ENCODE data around the gene PROM2. TPM values are rescaled to one million over a fixed set of nuclear protein-coding genes. Genes with fewer than 3 reads are reported as not detected.
A peak's percentile ranks its signal among the peaks of the same experiment; 100 is the strongest.

PROM2 gene
- total RNA-seq, 2 experiments from 2014 or later, result 0.60 to 0.73 TPM

- no peaks in the 10 kb centered on the region for H3K36me3 ChIP-seq (ENCODE audit: insufficient read depth, low read length)
- no peak for TF ChIP-seq CTCF (IDR thresholded peaks at IDR 0.05)
Measured at GRCh38 chr2:95271381-95271971, 2.8 kb upstream of the PROM2 start.

GRCh38 chr2:95272299-95272751 is 1.9 kb upstream of the PROM2 start:
- Mint-ChIP-seq H3K4me3 (no peak overlapping the region), H3K4me1 (ENCODE audit: low read depth) (no peaks in the 10 kb centered on the region), H3K36me3 (ENCODE audit: low read depth) (no peaks in the 10 kb centered on the region), H3K27ac (no peak overlapping the region), H3K9me3 (no peaks in the 10 kb centered on the region), H3K27me3 (no peaks in the 10 kb centered on the region)
- ChIA-PET POLR2A (no interaction called here), CTCF (no interaction called here)
- Histone ChIP-seq H3K4me1 (ENCODE audit: insufficient read depth, low read length) (no peaks in the 10 kb centered on the region), H3K27ac (ENCODE audit: low read depth in 1 of 2, low read length in 2 of 2) (no peak overlapping the region), H3K9me3 (ENCODE audit: control insufficient read depth in 1 of 2, insufficient read depth in 1 of 2, low read length in 2 of 2) (peaks cover 0 to 6% of the 10 kb centered on the region in 2 experiments), H3K27me3 (ENCODE audit: control insufficient read depth in 1 of 2, insufficient read depth in 2 of 2, low read length in 2 of 2) (no peaks in the 10 kb centered on the region), H3K4me3 (ENCODE audit: low read length) (no peak overlapping the region), H3K36me3 (ENCODE audit: insufficient read depth, low read length) (no peaks in the 10 kb centered on the region)
- intact Hi-C loops (cut with DNase I, micrococcal nuclease), result no loop called here
- ATAC-seq (ENCODE audit: poor library complexity) (no peak), DNase-seq (peak in 1 of 14 experiments; percentile 11)
- no peak for TF ChIP-seq CTCF (IDR thresholded peaks at IDR 0.05)

More at GRCh38 chr2:95271381-95271971, 2.8 kb upstream of the PROM2 start:
- H3K4me3 Mint-ChIP-seq, result no peak overlapping the region
- Histone ChIP-seq H3K27me3 (ENCODE audit: control insufficient read depth in 1 of 2, insufficient read depth in 2 of 2, low read length in 2 of 2) (no peaks in the 10 kb centered on the region), H3K27ac (ENCODE audit: low read depth in 1 of 2, low read length in 2 of 2) (no peak overlapping the region), H3K4me3 (ENCODE audit: low read length) (no peak overlapping the region), H3K4me1 (ENCODE audit: insufficient read depth, low read length) (no peaks in the 10 kb centered on the region), H3K9me3 (ENCODE audit: control insufficient read depth in 1 of 2, insufficient read depth in 1 of 2, low read length in 2 of 2) (peaks cover 0 to 14% of the 10 kb centered on the region in 2 experiments)
- H3K27ac Mint-ChIP-seq, result no peak overlapping the region
- peak in 1 of 14 experiments; percentile 7 for DNase-seq
- no peaks in the 10 kb centered on the region for H3K4me1 Mint-ChIP-seq (ENCODE audit: low read depth)
- intact Hi-C loops (cut with DNase I, micrococcal nuclease), result no loop called here
- no peaks in the 10 kb centered on the region for H3K27me3 Mint-ChIP-seq
- ChIA-PET POLR2A (no interaction called here), CTCF (no interaction called here)
- no peak for ATAC-seq (ENCODE audit: poor library complexity)
- H3K36me3 Mint-ChIP-seq (ENCODE audit: low read depth), result no peaks in the 10 kb centered on the region
- no peaks in the 10 kb centered on the region for H3K9me3 Mint-ChIP-seq

GRCh38 chr2:95272781-95273180 is 1.5 kb upstream of the PROM2 start:
- Mint-ChIP-seq H3K9me3 (no peaks in the 10 kb centered on the region), H3K27ac (no peak overlapping the region), H3K36me3 (ENCODE audit: low read depth) (no peaks in the 10 kb centered on the region), H3K4me1 (ENCODE audit: low read depth) (no peaks in the 10 kb centered on the region), H3K27me3 (no peaks in the 10 kb centered on the region), H3K4me3 (no peak overlapping the region)
- no peak for TF ChIP-seq CTCF (IDR thresholded peaks at IDR 0.05)
- ChIA-PET POLR2A (no interaction called here), CTCF (no interaction called here)
- intact Hi-C loops (cut with DNase I, micrococcal nuclease), result no loop called here
- DNase-seq (peak in 1 of 14 experiments; percentile 2), ATAC-seq (ENCODE audit: poor library complexity) (no peak)
- H3K4me1 ChIP-seq (ENCODE audit: insufficient read depth, low read length), result no peaks in the 10 kb centered on the region
- peaks cover 0 to 4% of the 10 kb centered on the region in 2 experiments for H3K9me3 ChIP-seq (ENCODE audit: control insufficient read depth in 1 of 2, insufficient read depth in 1 of 2, low read length in 2 of 2)
- H3K36me3 ChIP-seq (ENCODE audit: insufficient read depth, low read length), result no peaks in the 10 kb centered on the region
- no peak overlapping the region for H3K4me3 ChIP-seq (ENCODE audit: low read length)
- H3K27me3 ChIP-seq (ENCODE audit: control insufficient read depth in 1 of 2, insufficient read depth in 2 of 2, low read length in 2 of 2), result no peaks in the 10 kb centered on the region
- no peak overlapping the region for H3K27ac ChIP-seq (ENCODE audit: low read depth in 1 of 2, low read length in 2 of 2)
